Measurements from ENCODE around the gene CERS4.

DNA sequence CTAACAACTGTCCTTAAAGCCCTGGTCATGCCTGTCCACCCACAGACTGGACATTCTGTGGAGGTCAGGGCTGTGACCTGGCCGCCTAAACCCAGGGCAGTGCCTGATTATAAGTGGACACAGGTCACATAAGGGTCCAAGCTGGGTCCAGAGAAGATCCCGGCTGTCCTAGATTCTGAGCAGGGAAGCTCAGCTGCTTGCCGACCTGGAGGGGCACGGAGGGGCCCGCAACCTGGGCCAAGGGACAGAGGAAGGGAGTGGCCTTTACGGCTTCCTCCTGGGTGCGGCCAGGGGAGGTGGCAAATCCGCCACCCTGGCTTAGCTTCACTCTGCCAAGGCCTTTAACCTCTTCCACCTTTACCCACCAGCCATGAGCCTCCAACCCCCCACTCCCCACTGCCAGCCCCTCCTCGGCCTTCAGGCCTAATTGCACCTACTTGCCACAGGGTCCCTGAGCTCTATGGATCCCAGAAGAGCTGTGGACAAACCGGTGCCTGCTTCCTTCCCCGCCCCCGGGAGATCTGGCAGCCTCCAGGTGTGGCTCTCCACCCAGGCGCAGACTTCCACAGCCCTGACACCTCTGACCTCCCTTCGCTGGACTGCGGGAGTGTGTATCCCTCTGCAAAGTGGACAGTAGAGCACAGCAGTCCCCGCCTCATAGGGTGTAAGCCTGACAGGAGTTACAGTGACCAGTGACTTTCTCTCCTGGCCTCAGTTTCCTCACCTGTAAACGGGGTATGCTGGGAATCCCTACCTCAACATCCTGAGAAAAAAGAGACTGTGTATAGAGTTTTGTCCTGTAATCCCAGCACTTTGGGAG, 97.3 kb downstream of the CERS4 start:
- TF ChIP-seq, protein P1, sequence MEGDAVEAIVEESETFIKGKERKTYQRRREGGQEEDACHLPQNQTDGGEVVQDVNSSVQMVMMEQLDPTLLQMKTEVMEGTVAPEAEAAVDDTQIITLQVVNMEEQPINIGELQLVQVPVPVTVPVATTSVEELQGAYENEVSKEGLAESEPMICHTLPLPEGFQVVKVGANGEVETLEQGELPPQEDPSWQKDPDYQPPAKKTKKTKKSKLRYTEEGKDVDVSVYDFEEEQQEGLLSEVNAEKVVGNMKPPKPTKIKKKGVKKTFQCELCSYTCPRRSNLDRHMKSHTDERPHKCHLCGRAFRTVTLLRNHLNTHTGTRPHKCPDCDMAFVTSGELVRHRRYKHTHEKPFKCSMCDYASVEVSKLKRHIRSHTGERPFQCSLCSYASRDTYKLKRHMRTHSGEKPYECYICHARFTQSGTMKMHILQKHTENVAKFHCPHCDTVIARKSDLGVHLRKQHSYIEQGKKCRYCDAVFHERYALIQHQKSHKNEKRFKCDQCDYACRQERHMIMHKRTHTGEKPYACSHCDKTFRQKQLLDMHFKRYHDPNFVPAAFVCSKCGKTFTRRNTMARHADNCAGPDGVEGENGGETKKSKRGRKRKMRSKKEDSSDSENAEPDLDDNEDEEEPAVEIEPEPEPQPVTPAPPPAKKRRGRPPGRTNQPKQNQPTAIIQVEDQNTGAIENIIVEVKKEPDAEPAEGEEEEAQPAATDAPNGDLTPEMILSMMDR (IDR thresholded peaks at IDR 0.05) = no peak
- TF ChIP-seq ZFX (IDR thresholded peaks at IDR 0.05; ENCODE audit: borderline replicate concordance) = no peak
